Gastrocnemius medialis (tissue), 4 donors: ENCODE measurements around the gene IGSF1.

Source experiments
- POLR2A ChIP-seq, 2 donors: fragments of 450-650 bp; IDR thresholded peaks; one replicate each; pipeline ENCODE4 v1.6.1; 2017; ENCODE audit warnings: antibody characterized with exemption in 2 of 2, mild to moderate bottlenecking in 2 of 2, moderate library complexity in 2 of 2
- TF ChIP-seq, protein P1 (sequence below), 5 experiments: fragments of 450-650 bp in 3 of 5; fragments of 200-600 bp in 2 of 5; sonication (generic) in 2 of 5; IDR thresholded peaks in 4 of 5; conservative IDR thresholded peaks in 1 of 5; 1 replicate in 4 of 5; 2 replicates in 1 of 5; pipeline ENCODE4 v1.5.1; 2016 to 2019; ENCODE audit warnings: antibody characterized with exemption in 5 of 5, mild to moderate bottlenecking in 3 of 5, moderate library complexity in 3 of 5

DNA sequence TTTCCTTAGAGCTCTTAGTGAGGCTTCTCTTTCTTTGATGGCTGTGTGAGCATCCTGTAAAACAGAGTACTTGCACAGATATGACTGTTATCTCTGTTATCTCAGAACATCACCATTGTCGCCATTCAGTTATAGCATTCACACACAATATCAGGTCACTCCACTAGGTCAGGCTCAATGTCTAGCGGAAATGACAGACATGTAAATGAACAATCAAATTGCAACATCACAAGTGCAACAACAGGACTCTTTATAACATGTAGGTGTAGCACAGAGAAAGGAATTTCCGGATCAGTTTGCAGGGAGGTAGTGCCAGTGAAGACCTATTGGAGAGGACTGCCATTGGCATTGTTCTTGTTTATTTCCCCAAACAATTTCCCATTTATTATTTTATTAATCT, 43.2 kb upstream of the IGSF1 start:
- TF ChIP-seq POLR2A (IDR thresholded peaks at IDR 0.05): no peak
- TF ChIP-seq, protein P1, sequence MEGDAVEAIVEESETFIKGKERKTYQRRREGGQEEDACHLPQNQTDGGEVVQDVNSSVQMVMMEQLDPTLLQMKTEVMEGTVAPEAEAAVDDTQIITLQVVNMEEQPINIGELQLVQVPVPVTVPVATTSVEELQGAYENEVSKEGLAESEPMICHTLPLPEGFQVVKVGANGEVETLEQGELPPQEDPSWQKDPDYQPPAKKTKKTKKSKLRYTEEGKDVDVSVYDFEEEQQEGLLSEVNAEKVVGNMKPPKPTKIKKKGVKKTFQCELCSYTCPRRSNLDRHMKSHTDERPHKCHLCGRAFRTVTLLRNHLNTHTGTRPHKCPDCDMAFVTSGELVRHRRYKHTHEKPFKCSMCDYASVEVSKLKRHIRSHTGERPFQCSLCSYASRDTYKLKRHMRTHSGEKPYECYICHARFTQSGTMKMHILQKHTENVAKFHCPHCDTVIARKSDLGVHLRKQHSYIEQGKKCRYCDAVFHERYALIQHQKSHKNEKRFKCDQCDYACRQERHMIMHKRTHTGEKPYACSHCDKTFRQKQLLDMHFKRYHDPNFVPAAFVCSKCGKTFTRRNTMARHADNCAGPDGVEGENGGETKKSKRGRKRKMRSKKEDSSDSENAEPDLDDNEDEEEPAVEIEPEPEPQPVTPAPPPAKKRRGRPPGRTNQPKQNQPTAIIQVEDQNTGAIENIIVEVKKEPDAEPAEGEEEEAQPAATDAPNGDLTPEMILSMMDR (IDR thresholded peaks at IDR 0.05 in 4 of 5, conservative IDR thresholded peaks at IDR 0.05 in 1 of 5): no peak
